Measurements from ENCODE around the gene CDC37. TPM values are rescaled to one million over a fixed set of nuclear protein-coding genes. Genes with fewer than 3 reads are reported as not detected.

The CDC37 gene
- total RNA-seq, 1 experiment from 2014 or later: 204 TPM

- TF ChIP-seq CREB1 (CRISPR knock-in tag; IDR thresholded peaks at IDR 0.05) (0 out of 2 replicates have a peak, but pooled peaks have one; percentile 51), E2F1 (CRISPR knock-in tag; IDR thresholded peaks at IDR 0.05) (no peak), ZNF396 (CRISPR knock-in tag; IDR thresholded peaks at IDR 0.05; ENCODE audit: borderline replicate concordance) (no peak), NR3C1 (CRISPR knock-in tag; conservative IDR thresholded peaks at IDR 0.05; ENCODE audit: low read depth) (no peak), ZNF512 (CRISPR knock-in tag; IDR thresholded peaks at IDR 0.05; ENCODE audit: borderline replicate concordance) (no peak), ATF2 (CRISPR knock-in tag; IDR thresholded peaks at IDR 0.05; ENCODE audit: borderline replicate concordance, low read depth) (no peak), ZNF232 (CRISPR knock-in tag; IDR thresholded peaks at IDR 0.05) (no peak), ARID4B (CRISPR knock-in tag; IDR thresholded peaks at IDR 0.05; ENCODE audit: borderline replicate concordance) (peak; percentile 72; the same call in 1 of the 2 replicates), USF2 (CRISPR knock-in tag; IDR thresholded peaks at IDR 0.05) (no peak), ZNF423 (CRISPR knock-in tag; IDR thresholded peaks at IDR 0.05) (no peak), ZNF416 (CRISPR knock-in tag; IDR thresholded peaks at IDR 0.05) (no peak), NFYB (CRISPR knock-in tag; conservative IDR thresholded peaks at IDR 0.05; ENCODE audit: low read depth) (peak; percentile 98), ZNF317 (CRISPR knock-in tag; IDR thresholded peaks at IDR 0.05; ENCODE audit: borderline replicate concordance, low read depth) (no peak)
- TF ChIP-seq, protein P1, sequence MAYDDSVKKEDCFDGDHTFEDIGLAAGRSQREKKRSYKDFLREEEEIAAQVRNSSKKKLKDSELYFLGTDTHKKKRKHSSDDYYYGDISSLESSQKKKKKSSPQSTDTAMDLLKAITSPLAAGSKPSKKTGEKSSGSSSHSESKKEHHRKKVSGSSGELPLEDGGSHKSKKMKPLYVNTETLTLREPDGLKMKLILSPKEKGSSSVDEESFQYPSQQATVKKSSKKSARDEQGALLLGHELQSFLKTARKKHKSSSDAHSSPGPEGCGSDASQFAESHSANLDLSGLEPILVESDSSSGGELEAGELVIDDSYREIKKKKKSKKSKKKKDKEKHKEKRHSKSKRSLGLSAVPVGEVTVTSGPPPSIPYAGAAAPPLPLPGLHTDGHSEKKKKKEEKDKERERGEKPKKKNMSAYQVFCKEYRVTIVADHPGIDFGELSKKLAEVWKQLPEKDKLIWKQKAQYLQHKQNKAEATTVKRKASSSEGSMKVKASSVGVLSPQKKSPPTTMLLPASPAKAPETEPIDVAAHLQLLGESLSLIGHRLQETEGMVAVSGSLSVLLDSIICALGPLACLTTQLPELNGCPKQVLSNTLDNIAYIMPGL (CRISPR knock-in tag; IDR thresholded peaks at IDR 0.05): no peak
- TF ChIP-seq, protein P2, sequence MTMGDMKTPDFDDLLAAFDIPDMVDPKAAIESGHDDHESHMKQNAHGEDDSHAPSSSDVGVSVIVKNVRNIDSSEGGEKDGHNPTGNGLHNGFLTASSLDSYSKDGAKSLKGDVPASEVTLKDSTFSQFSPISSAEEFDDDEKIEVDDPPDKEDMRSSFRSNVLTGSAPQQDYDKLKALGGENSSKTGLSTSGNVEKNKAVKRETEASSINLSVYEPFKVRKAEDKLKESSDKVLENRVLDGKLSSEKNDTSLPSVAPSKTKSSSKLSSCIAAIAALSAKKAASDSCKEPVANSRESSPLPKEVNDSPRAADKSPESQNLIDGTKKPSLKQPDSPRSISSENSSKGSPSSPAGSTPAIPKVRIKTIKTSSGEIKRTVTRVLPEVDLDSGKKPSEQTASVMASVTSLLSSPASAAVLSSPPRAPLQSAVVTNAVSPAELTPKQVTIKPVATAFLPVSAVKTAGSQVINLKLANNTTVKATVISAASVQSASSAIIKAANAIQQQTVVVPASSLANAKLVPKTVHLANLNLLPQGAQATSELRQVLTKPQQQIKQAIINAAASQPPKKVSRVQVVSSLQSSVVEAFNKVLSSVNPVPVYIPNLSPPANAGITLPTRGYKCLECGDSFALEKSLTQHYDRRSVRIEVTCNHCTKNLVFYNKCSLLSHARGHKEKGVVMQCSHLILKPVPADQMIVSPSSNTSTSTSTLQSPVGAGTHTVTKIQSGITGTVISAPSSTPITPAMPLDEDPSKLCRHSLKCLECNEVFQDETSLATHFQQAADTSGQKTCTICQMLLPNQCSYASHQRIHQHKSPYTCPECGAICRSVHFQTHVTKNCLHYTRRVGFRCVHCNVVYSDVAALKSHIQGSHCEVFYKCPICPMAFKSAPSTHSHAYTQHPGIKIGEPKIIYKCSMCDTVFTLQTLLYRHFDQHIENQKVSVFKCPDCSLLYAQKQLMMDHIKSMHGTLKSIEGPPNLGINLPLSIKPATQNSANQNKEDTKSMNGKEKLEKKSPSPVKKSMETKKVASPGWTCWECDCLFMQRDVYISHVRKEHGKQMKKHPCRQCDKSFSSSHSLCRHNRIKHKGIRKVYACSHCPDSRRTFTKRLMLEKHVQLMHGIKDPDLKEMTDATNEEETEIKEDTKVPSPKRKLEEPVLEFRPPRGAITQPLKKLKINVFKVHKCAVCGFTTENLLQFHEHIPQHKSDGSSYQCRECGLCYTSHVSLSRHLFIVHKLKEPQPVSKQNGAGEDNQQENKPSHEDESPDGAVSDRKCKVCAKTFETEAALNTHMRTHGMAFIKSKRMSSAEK (CRISPR knock-in tag; IDR thresholded peaks at IDR 0.05; ENCODE audit: borderline replicate concordance): no peak
- TF ChIP-seq, protein P3, sequence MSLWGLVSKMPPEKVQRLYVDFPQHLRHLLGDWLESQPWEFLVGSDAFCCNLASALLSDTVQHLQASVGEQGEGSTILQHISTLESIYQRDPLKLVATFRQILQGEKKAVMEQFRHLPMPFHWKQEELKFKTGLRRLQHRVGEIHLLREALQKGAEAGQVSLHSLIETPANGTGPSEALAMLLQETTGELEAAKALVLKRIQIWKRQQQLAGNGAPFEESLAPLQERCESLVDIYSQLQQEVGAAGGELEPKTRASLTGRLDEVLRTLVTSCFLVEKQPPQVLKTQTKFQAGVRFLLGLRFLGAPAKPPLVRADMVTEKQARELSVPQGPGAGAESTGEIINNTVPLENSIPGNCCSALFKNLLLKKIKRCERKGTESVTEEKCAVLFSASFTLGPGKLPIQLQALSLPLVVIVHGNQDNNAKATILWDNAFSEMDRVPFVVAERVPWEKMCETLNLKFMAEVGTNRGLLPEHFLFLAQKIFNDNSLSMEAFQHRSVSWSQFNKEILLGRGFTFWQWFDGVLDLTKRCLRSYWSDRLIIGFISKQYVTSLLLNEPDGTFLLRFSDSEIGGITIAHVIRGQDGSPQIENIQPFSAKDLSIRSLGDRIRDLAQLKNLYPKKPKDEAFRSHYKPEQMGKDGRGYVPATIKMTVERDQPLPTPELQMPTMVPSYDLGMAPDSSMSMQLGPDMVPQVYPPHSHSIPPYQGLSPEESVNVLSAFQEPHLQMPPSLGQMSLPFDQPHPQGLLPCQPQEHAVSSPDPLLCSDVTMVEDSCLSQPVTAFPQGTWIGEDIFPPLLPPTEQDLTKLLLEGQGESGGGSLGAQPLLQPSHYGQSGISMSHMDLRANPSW (CRISPR knock-in tag; conservative IDR thresholded peaks at IDR 0.05; ENCODE audit: low read depth): no peak
These were observed 22.8 kb downstream of the CDC37 start, which contains the start of gene TYK2 (continued) for GRCh38 chr19:10380313-10381102.
